Heart left ventricle (tissue), 16 donors: ENCODE results near the gene RABEP1. TPM values are rescaled to one million over a fixed set of nuclear protein-coding genes. Genes with fewer than 3 reads are reported as not detected.

Experiments
- ATAC-seq, 4 donors: fragments of 200-7000 bp; cut with Tn5 transposase; one replicate each; pipeline ENCODE4 v1.9.1; 2020 to 2022; ENCODE audit warnings: moderate library complexity in 4 of 4, mild to moderate bottlenecking in 3 of 4, moderate number of reproducible peaks in 1 of 4
- DNase-seq, 5 donors: peaks; one replicate each; pipeline ENCODE4 v3.0.0-alpha.2; 2020
- H3K27ac ChIP-seq, 12 donors: fragments of 200-600 bp; sonication (generic) in 4 of 12; one replicate each; pipeline versions ENCODE4 v1.5.0 to v1.8.0; 2016 to 2022; ENCODE audit warnings: mild to moderate bottlenecking in 2 of 12
- H3K27me3 ChIP-seq, 9 donors: fragments of 200-600 bp; sonication (generic) in 2 of 9; one replicate each; pipeline versions ENCODE4 v1.5.1 to v1.8.0; 2016 to 2022; ENCODE audit warnings: mild to moderate bottlenecking in 3 of 9
- H3K36me3 ChIP-seq, 9 donors: fragments of 200-600 bp; sonication (generic) in 2 of 9; one replicate each; pipeline versions ENCODE4 v1.5.0 to v1.8.0; 2018 to 2022; ENCODE audit warnings: mild to moderate bottlenecking in 2 of 9
- H3K4me1 ChIP-seq, 12 donors: fragments of 200-600 bp; sonication (generic) in 4 of 12; one replicate each; pipeline versions ENCODE4 v1.5.0 to v1.8.0; 2016 to 2022; ENCODE audit warnings: mild to moderate bottlenecking in 3 of 12
- H3K4me3 ChIP-seq, 12 donors: fragments of 200-600 bp; sonication (generic) in 4 of 12; one replicate each; pipeline versions ENCODE4 v1.5.0 to v1.8.0; 2017 to 2022; ENCODE audit warnings: mild to moderate bottlenecking in 9 of 12, moderate library complexity in 4 of 12
- H3K9me3 ChIP-seq, 12 donors: fragments of 200-600 bp; sonication (generic) in 4 of 12; one replicate each; pipeline versions ENCODE4 v1.5.0 to v1.8.0; 2016 to 2022; ENCODE audit warnings: mild to moderate bottlenecking in 1 of 12
- POLR2A ChIP-seq, 2 donors: fragments of 450-650 bp; IDR thresholded peaks; one replicate each; pipeline ENCODE4 v1.6.1; 2017; ENCODE audit warnings: antibody characterized with exemption in 2 of 2, mild to moderate bottlenecking in 2 of 2, moderate library complexity in 2 of 2
- WGBS, 4 donors: extraction: QIAGEN DNeasy Blood & Tissue Kit in 2 of 4; methylation state at CpG; one replicate each; pipeline versions ENCODE4 v1.1.5 to v1.1.7; 2013 to 2018; 5-methylcytosine and 5-hydroxymethylcytosine counted together
- intact Hi-C, 10 donors: fragments of 100-400 bp; cut with DNase I; formaldehyde crosslinking; loops; one replicate each; pipeline versions ENCODE4 v1.11.1 to v1.14.2; 2022
- polyA plus RNA-seq, 2 donors: library from polyadenylated mRNA; stranded (reverse); fragments of 200-250 nt; gene quantifications; one replicate each; pipeline ENCODE4 v1.2.3, GENCODE V29; 2013
- total RNA-seq, 9 donors: library from RNA; depleted of rRNA in 2 of 9; stranded (reverse); fragments of >200 nt in 2 of 9; fragmentation: NEBNext Ultra II Directional in 3 of 9; extraction: Animal tissue kit (Norgen Biotek cat#: 25700) in 3 of 9; gene quantifications; one replicate each; pipeline versions ENCODE4 v1.1.0 to v1.2.4, GENCODE V29; 2016 to 2023
- TF ChIP-seq, protein P1 (sequence below), 12 donors: fragments of 200-600 bp; sonication (generic) in 4 of 12; IDR thresholded peaks; one replicate each; pipeline versions ENCODE4 v1.5.0 to v1.8.0; 2018 to 2022; ENCODE audit warnings: antibody characterized with exemption in 12 of 12, mild to moderate bottlenecking in 5 of 12
- donor health status: ischemic (EF 13 %, LVEDD 7.1; RV severe dilation, severe dysfunction).
- donor health status: healthy with polysubstance abuse.
- donor health status: DM: no; HTN: yes; CAD: no.
- donor health status: DM: no; HTN: no; CAD: no.
- donor health status: ischemic (EF 25% LVEDD 6.9; RV normal size, moderate dysfunction).
- donor health status: ischemic (EF 25% LVEDD 5.7; RV mildly dilated, moderate dysfunction).
- donor health status: healthy.
- donor health status: DM: yes; HTN: yes; CAD: no.
- donor health status: ischemic (EF 35%, LVEDD 5.7; RV mildly dilated, moderate dysfunction).
- donor health status: nonischemic (EF 11% LVEDD 7.7; RV severe dilation, severe dysfunction).
- donor health status: DM: yes; HTN: yes; CAD: no.
- donor health status: PGD.
- donor health status: ischemic (EF 29% LVEDD 5.4; RV normal size, mild dysfunction).
- donor health status: nonischemic (EF 23%, LVEDD 6.1; RV moderate dilation, normal function).

Gene RABEP1
- total and polyA plus RNA-seq, 11 donors, result 23.5 to 70.4 (median 52.0) TPM

DNA sequence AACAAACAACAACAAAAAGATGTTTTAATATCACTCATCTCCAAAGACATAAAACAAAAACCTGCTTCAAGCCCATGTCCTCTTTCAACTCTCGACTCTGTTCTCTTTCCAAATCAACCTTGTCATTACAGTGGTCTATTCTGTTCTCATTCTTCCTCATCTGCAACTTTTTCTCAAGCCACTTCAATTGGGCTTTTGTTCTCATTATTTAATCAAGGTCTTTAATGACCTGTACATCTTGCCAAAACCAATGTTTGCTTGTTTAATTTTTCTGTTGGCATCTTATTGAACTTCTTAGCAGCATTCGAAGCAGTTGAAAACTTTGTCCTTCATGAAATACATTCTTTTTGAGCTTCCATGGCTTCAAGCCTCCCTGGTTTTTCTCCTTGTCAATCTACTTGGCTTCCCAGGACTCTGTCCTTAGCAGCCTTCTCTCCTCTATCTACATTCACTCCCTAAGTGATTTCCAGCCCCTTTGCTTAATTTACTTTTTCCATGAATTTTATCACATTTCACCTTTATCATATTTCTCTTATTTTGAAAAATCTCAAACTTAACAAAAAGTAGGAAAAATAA is 19.6 kb upstream of the RABEP1 start:
- Histone ChIP-seq H3K27ac (no peak overlapping the region), H3K4me1 (no peaks in the 10 kb centered on the region), H3K27me3 (no peaks in the 10 kb centered on the region), H3K36me3 (no peaks in the 10 kb centered on the region), H3K4me3 (no peak overlapping the region), H3K9me3 (no peaks in the 10 kb centered on the region)
- WGBS, 4 donors, result 77 to 80% (median 78%) methylated on average over 2 of the region's 2 CpGs
- intact Hi-C loops, result no loop called here
- no peak for DNase-seq
- TF ChIP-seq POLR2A (IDR thresholded peaks at IDR 0.05), result no peak
- TF ChIP-seq, protein P1, sequence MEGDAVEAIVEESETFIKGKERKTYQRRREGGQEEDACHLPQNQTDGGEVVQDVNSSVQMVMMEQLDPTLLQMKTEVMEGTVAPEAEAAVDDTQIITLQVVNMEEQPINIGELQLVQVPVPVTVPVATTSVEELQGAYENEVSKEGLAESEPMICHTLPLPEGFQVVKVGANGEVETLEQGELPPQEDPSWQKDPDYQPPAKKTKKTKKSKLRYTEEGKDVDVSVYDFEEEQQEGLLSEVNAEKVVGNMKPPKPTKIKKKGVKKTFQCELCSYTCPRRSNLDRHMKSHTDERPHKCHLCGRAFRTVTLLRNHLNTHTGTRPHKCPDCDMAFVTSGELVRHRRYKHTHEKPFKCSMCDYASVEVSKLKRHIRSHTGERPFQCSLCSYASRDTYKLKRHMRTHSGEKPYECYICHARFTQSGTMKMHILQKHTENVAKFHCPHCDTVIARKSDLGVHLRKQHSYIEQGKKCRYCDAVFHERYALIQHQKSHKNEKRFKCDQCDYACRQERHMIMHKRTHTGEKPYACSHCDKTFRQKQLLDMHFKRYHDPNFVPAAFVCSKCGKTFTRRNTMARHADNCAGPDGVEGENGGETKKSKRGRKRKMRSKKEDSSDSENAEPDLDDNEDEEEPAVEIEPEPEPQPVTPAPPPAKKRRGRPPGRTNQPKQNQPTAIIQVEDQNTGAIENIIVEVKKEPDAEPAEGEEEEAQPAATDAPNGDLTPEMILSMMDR (IDR thresholded peaks at IDR 0.05), result no peak
- no peak for ATAC-seq

DNA sequence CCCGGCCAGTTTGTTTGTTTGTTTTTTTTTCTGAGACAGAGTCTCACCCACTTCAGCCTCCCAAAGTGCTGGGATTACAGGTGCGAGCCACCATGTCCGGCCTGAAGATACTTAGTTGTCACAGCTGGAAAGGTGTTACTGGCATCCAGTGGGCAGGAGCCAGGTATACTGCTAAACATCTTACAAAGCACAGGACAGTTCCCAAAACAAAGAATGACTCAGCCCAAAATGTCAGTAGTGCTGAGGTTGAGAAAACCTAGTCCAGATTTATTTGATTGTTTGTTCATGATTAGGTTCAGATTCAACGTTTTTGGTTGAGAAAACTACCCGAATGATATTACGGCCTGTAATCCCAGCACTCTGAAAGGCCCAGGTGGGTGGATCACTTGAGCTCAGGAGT is 18.6 kb upstream of the RABEP1 start:
- TF ChIP-seq, protein P1 (IDR thresholded peaks at IDR 0.05), result no peak
- no peak for TF ChIP-seq POLR2A (IDR thresholded peaks at IDR 0.05)
- ATAC-seq (no peak), DNase-seq (no peak)
- Histone ChIP-seq H3K36me3 (no peaks in the 10 kb centered on the region), H3K9me3 (no peaks in the 10 kb centered on the region), H3K4me1 (no peaks in the 10 kb centered on the region), H3K4me3 (no peak overlapping the region), H3K27ac (no peak overlapping the region), H3K27me3 (no peaks in the 10 kb centered on the region)
- 91 to 98% (median 94%) methylated on average over 6 of the region's 6 CpGs for WGBS, 4 donors
- intact Hi-C loops, result no loop called here

DNA sequence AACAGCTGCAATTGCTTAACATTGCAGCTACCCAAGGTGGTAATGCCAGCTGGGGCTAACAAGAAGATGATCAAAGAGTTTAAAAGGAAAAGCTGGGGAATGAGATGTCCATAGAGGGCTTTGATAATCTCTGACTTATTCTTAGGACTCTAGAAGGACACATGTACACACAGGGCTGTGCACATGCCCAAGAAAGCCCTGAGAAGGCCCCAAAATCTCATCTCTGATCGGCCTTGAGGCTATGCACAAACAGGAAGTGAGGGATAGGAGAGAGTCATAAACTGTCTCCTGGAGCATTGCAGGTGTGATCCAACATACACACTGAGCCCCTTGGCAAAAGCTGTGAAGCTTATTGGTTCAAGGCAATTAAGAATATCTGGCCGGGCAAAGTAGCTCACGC is 17.2 kb upstream of the RABEP1 start:
- no peaks in the 10 kb centered on the region for H3K4me1 ChIP-seq
- H3K27me3 ChIP-seq, result no peaks in the 10 kb centered on the region
- no peaks in the 10 kb centered on the region for H3K9me3 ChIP-seq
- H3K27ac ChIP-seq, result no peak overlapping the region
- WGBS, 4 donors, result 74 to 88% (median 81%) methylated on average over 3 of the region's 3 CpGs
- DNase-seq, result no peak
- no peak overlapping the region for H3K4me3 ChIP-seq
- intact Hi-C loops, result no loop called here
- no peak for TF ChIP-seq POLR2A (IDR thresholded peaks at IDR 0.05)
- TF ChIP-seq, protein P1 (IDR thresholded peaks at IDR 0.05), result no peak
- H3K36me3 ChIP-seq, result no peaks in the 10 kb centered on the region
- ATAC-seq, result no peak

DNA sequence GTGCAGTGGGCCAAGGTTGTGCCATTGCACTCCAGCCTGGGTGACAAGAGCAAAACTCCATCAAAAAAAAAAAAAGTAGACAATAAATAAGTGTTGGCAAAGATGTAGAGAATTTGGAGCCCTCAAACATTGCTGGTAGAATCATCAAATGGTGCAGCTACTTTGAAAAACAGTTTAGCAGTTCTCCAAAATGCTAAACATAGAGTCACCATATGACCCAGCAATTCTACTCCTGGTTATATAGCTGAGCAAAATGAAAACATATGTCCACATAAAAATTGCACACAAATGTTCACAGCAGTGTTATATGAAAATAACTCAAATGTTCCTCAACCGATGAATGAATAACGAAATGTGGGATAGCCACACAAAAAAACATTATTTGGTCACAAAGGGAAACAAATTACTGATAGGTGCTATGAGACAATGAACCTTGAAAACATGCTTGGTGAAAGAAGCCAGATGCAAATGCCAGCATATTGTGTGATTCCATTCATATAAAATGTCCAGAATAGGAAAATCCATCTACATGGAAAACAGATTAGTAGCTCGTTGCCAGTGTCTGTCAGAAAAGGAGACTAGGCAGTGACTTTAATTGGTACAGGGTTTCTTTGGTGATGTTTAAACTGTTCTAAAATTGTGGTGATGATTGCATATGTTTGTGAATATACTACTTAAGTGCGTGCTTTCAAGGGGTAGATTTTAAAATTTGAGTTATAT is 12.7 kb upstream of the RABEP1 start:
- H3K36me3 ChIP-seq, result no peaks in the 10 kb centered on the region
- H3K27me3 ChIP-seq, result no peaks in the 10 kb centered on the region
- intact Hi-C loops, result no loop called here
- TF ChIP-seq, protein P1 (IDR thresholded peaks at IDR 0.05), result no peak
- no peak for TF ChIP-seq POLR2A (IDR thresholded peaks at IDR 0.05)
- H3K4me1 ChIP-seq, result no peaks in the 10 kb centered on the region
- DNase-seq, result no peak
- no peak for ATAC-seq
- H3K27ac ChIP-seq, result no peak overlapping the region
- WGBS, 4 donors, result 77 to 86% (median 82%) methylated on average over 4 of the region's 4 CpGs
- no peak overlapping the region for H3K4me3 ChIP-seq
- H3K9me3 ChIP-seq, result no peaks in the 10 kb centered on the region
